ENCODE results near the gene SEC23A.

- TF ChIP-seq CTCF (IDR thresholded peaks at IDR 0.05; ENCODE audit: low read depth, low read length, missing input control): no peak
- no peak for TF ChIP-seq REST (IDR thresholded peaks at IDR 0.05)
- no peak for TF ChIP-seq RAD21 (IDR thresholded peaks at IDR 0.05)
- no peak for TF ChIP-seq ATF3 (IDR thresholded peaks at IDR 0.05)
- no peak for TF ChIP-seq NR2F2 (IDR thresholded peaks at IDR 0.05)
- TF ChIP-seq EGR1 (IDR thresholded peaks at IDR 0.05; ENCODE audit: low read depth in 2 of 2): no peak
- TF ChIP-seq JUND (IDR thresholded peaks at IDR 0.05): no peak
- TF ChIP-seq TAF1 (conservative IDR thresholded peaks at IDR 0.05): no peak
- TF ChIP-seq ZBTB33 (IDR thresholded peaks at IDR 0.05): no peak
- TF ChIP-seq MAX (IDR thresholded peaks at IDR 0.05): no peak
- TF ChIP-seq FOXA1 (IDR thresholded peaks at IDR 0.05): no peak
- no peak for TF ChIP-seq GABPA (IDR thresholded peaks at IDR 0.05 in 1 of 2, conservative IDR thresholded peaks at IDR 0.05 in 1 of 2)
- TF ChIP-seq YY1 (IDR thresholded peaks at IDR 0.05): no peak
- no peak for TF ChIP-seq RXRA (IDR thresholded peaks at IDR 0.05)
Measured at GRCh38 chr14:39014460-39014859, 88.6 kb downstream of the SEC23A start.

Data from liver (tissue), 3 donors.